IMR-90 (cell line): ENCODE data around the gene STAM2. TPM values are rescaled to one million over a fixed set of nuclear protein-coding genes. Genes with fewer than 3 reads are reported as not detected.

Experiments used
- ATAC-seq: fragments of 200-7000 bp; cut with Tn5 transposase; 2 replicates; pipeline ENCODE4 v1.9.1; 2020; ENCODE audit warnings: low read depth, mild to moderate bottlenecking, moderate library complexity
- BruUV-seq: library from RNA; stranded (reverse); fragments of 400-500 nt; replicated peaks from 2 replicates; lab custom pipeline; 2021; lab: Mats Ljungman, UMichigan
- CTCF ChIA-PET: fragments of 300-600 bp; formaldehyde crosslinking; extraction: SDS; loops from one replicate; lab custom pipeline; 2021; ENCODE audit warnings: antibody characterized with exemption; lab: Yijun Ruan, JAX
- POLR2A ChIA-PET: fragments of 300-600 bp; sonication (Branson Sonifier 250); formaldehyde crosslinking; loops from one replicate; lab custom pipeline; 2022; ENCODE audit warnings: antibody characterized with exemption; ENCODE audit not compliant: unreplicated experiment; lab: Charles Lee
- DNase-seq: peaks from one replicate; pipeline ENCODE4 v3.0.0; 2013
- H2AFZ ChIP-seq: replicated peaks from 2 replicates; pipeline ENCODE3; 2013; ENCODE audit warnings: low read length, mild to moderate bottlenecking; ENCODE audit not compliant: poor library complexity
- H2AK5ac ChIP-seq: 2 replicates; pipeline ENCODE4 v1.6.1; 2013; ENCODE audit warnings: low read depth, low read length, inconsistent platforms
- H2AK9ac ChIP-seq: replicated peaks from 2 replicates; pipeline ENCODE3; 2013; ENCODE audit warnings: mild to moderate bottlenecking, low read depth, low read length, moderate library complexity; ENCODE audit not compliant: poor library complexity
- H2BK120ac ChIP-seq: 2 replicates; pipeline ENCODE4 v1.6.1; 2013; ENCODE audit warnings: low read depth, low read length, inconsistent platforms
- H2BK15ac ChIP-seq: 3 replicates; pipeline ENCODE4 v1.6.1; 2013; ENCODE audit warnings: low read depth, low read length, inconsistent platforms
- H2BK20ac ChIP-seq: 2 replicates; pipeline ENCODE4 v1.6.1; 2013; ENCODE audit warnings: low read depth, mild to moderate bottlenecking, inconsistent platforms, low read length, moderate library complexity
- H2BK5ac ChIP-seq: 2 replicates; pipeline ENCODE4 v1.6.1; 2013; ENCODE audit warnings: mild to moderate bottlenecking, low read depth, low read length, inconsistent platforms; ENCODE audit not compliant: poor library complexity, severe bottlenecking
- H3K14ac ChIP-seq: replicated peaks from 2 replicates; pipeline ENCODE4 v1.6.1; 2013; ENCODE audit warnings: low read depth, low read length, inconsistent platforms
- H3K18ac ChIP-seq: 2 replicates; pipeline ENCODE4 v1.6.1; 2013; ENCODE audit warnings: low read depth, low read length, control low read depth
- H3K23ac ChIP-seq: 2 replicates; pipeline ENCODE4 v1.6.1; 2013; ENCODE audit warnings: low read depth, low read length, inconsistent platforms
- H3K27ac ChIP-seq: 2 replicates; pipeline ENCODE4 v1.5.1; 2013; ENCODE audit warnings: mild to moderate bottlenecking, control low read depth, low read length; ENCODE audit not compliant: insufficient read depth
- H3K27me3 ChIP-seq: 2 replicates; pipeline ENCODE4 v1.6.1; 2013; ENCODE audit warnings: low read length; ENCODE audit not compliant: control insufficient read depth, insufficient read depth
- H3K36me3 ChIP-seq: 2 replicates; pipeline ENCODE4 v1.6.1; 2013; ENCODE audit warnings: low read length, mixed read lengths; ENCODE audit not compliant: control insufficient read depth, insufficient read depth
- H3K4ac ChIP-seq: 2 replicates; pipeline ENCODE4 v1.6.1; 2013; ENCODE audit warnings: low read depth, low read length, inconsistent platforms
- H3K4me1 ChIP-seq: 2 replicates; pipeline ENCODE4 v1.6.1; 2013; ENCODE audit warnings: low read length, mixed read lengths; ENCODE audit not compliant: control insufficient read depth, insufficient read depth
- H3K4me2 ChIP-seq: 2 replicates; pipeline ENCODE4 v1.6.1; 2013; ENCODE audit warnings: low read depth, mild to moderate bottlenecking, control low read depth, low read length, moderate library complexity
- H3K4me3 ChIP-seq: 2 replicates; pipeline ENCODE4 v1.5.1; 2013; ENCODE audit warnings: low read depth, mild to moderate bottlenecking, control low read depth, low read length, moderate library complexity; ENCODE audit not compliant: insufficient read depth
- H3K56ac ChIP-seq: 2 replicates; pipeline ENCODE4 v1.6.1; 2013; ENCODE audit warnings: low read length, inconsistent platforms; ENCODE audit not compliant: insufficient read depth; ENCODE audit errors: extremely low read depth
- H3K79me1 ChIP-seq, 2 experiments: 2 replicates each; pipeline ENCODE4 v1.6.1; 2013; ENCODE audit warnings: low read length in 2 of 2, inconsistent platforms in 1 of 2, low read depth in 1 of 2
- H3K9ac ChIP-seq: 2 replicates; pipeline ENCODE4 v1.6.1; 2013; ENCODE audit warnings: low read depth, low read length, control low read depth
- H3K9me1 ChIP-seq: 2 replicates; pipeline ENCODE4 v1.6.1; 2013; ENCODE audit warnings: low read length, inconsistent platforms; ENCODE audit not compliant: insufficient read depth
- H3K9me3 ChIP-seq: 2 replicates; pipeline ENCODE4 v1.6.1; 2013; ENCODE audit warnings: low read length; ENCODE audit not compliant: control insufficient read depth, insufficient read depth
- H4K20me1 ChIP-seq: 2 replicates; pipeline ENCODE4 v1.6.1; 2013; ENCODE audit warnings: low read length, inconsistent platforms; ENCODE audit not compliant: insufficient read depth
- H4K5ac ChIP-seq: 2 replicates; pipeline ENCODE4 v1.6.1; 2013; ENCODE audit warnings: mild to moderate bottlenecking, low read depth, low read length, control low read depth
- H4K8ac ChIP-seq, 2 experiments: 2 replicates each; pipeline ENCODE4 v1.6.1; 2013; ENCODE audit warnings: low read depth in 2 of 2, low read length in 2 of 2, control low read depth in 1 of 2, inconsistent platforms in 1 of 2
- H4K91ac ChIP-seq: 2 replicates; pipeline ENCODE4 v1.6.1; 2013; ENCODE audit warnings: low read depth, low read length, inconsistent platforms; ENCODE audit not compliant: insufficient read depth
- BHLHE40 ChIP-seq: fragments of 150-350 bp; IDR thresholded peaks from 2 replicates; pipeline ENCODE4 v1.6.1; 2016; ENCODE audit warnings: mild to moderate bottlenecking, low read depth, low read length
- CEBPB ChIP-seq: IDR thresholded peaks from 2 replicates; pipeline ENCODE4 v1.6.1; 2012; ENCODE audit warnings: low read depth, low read length, improper control_type of control experiment
- CHD1 ChIP-seq: IDR thresholded peaks from 2 replicates; pipeline ENCODE4 v1.6.1; 2012; ENCODE audit warnings: low read depth, low read length, improper control_type of control experiment
- FOS ChIP-seq: fragments of 150-350 bp; IDR thresholded peaks from 2 replicates; pipeline ENCODE4 v1.6.1; 2016; ENCODE audit warnings: low read depth, low read length
- MAFK ChIP-seq: IDR thresholded peaks from 2 replicates; pipeline ENCODE4 v1.6.1; 2012; ENCODE audit warnings: low read depth, low read length, improper control_type of control experiment
- MAZ ChIP-seq: IDR thresholded peaks from 2 replicates; pipeline ENCODE4 v1.6.1; 2012; ENCODE audit warnings: low read depth, mild to moderate bottlenecking, low read length, improper control_type of control experiment, moderate library complexity, borderline replicate concordance
- MXI1 ChIP-seq: IDR thresholded peaks from 2 replicates; pipeline ENCODE4 v1.6.1; 2012; ENCODE audit warnings: low read depth, mild to moderate bottlenecking, low read length, moderate library complexity, borderline replicate concordance
- NFE2L2 ChIP-seq: fragments of 150-350 bp; IDR thresholded peaks from 2 replicates; pipeline ENCODE4 v1.6.1; 2016; ENCODE audit warnings: low read depth, mild to moderate bottlenecking, low read length
- POLR2A ChIP-seq: IDR thresholded peaks from 2 replicates; pipeline ENCODE4 v1.6.1; 2012; ENCODE audit warnings: mild to moderate bottlenecking, low read depth, low read length
- RAD21 ChIP-seq: IDR thresholded peaks from 2 replicates; pipeline ENCODE4 v1.6.1; 2012; ENCODE audit warnings: low read length, improper control_type of control experiment
- RCOR1 ChIP-seq: IDR thresholded peaks from 2 replicates; pipeline ENCODE4 v1.6.1; 2012; ENCODE audit warnings: mild to moderate bottlenecking, low read length, improper control_type of control experiment; ENCODE audit not compliant: insufficient replicate concordance
- RFX5 ChIP-seq: IDR thresholded peaks from 2 replicates; pipeline ENCODE4 v1.8.0; 2012; ENCODE audit warnings: low read depth, mild to moderate bottlenecking, low read length, moderate library complexity
- SMC3 ChIP-seq: fragments of 150-350 bp; IDR thresholded peaks from 2 replicates; pipeline ENCODE4 v1.6.1; 2016; ENCODE audit warnings: low read depth, mild to moderate bottlenecking, antibody characterized with exemption, low read length, moderate library complexity
- dilution Hi-C: fragments of 300-500 bp; cut with HindIII; formaldehyde crosslinking; loops from one replicate; pipeline ENCODE4 v1.14.3; 2018; ENCODE audit warnings: low sequenced_read_pairs; ENCODE audit not compliant: unreplicated experiment
- in situ Hi-C: fragments of 300-500 bp; cut with MboI; formaldehyde crosslinking; loops from 3 replicates; pipeline ENCODE4 v1.14.3; 2019; ENCODE audit warnings: low sequenced_read_pairs, inconsistent platforms, mixed read lengths
- intact Hi-C: fragments of 100-400 bp; cut with micrococcal nuclease; formaldehyde crosslinking; loops from 2 replicates; pipeline ENCODE4 v1.10.0; 2022
- polyA plus RNA-seq, 3 experiments: library from polyadenylated mRNA; depleted of rRNA; stranded (reverse); fragments of >200 nt; gene quantifications; 2 replicates each; pipeline ENCODE4 v1.2.3, GENCODE V29; 2012; ENCODE audit warnings: low replicate concordance in 1 of 3
- total RNA-seq: library from RNA; depleted of rRNA; stranded (reverse); fragments of >200 nt; gene quantifications from 2 replicates; pipeline ENCODE4 v1.2.3, GENCODE V29; 2012
- TF ChIP-seq, protein P1 (sequence below): conservative IDR thresholded peaks from 2 replicates; pipeline ENCODE4 v1.5.1; 2012; ENCODE audit warnings: mild to moderate bottlenecking, low read depth, low read length, improper control_type of control experiment
- TF ChIP-seq, protein P2 (sequence below): fragments of 150-350 bp; IDR thresholded peaks from 2 replicates; pipeline ENCODE4 v1.6.1; 2017; ENCODE audit warnings: mild to moderate bottlenecking, antibody characterized with exemption, low read length, low read depth
- TF ChIP-seq, protein P3 (sequence below): fragments of 150-350 bp; IDR thresholded peaks from 2 replicates; pipeline ENCODE4 v1.6.1; 2016; ENCODE audit warnings: low read depth, mild to moderate bottlenecking, low read length, moderate library complexity, borderline replicate concordance

The STAM2 gene
- total and polyA plus RNA-seq, 2 of the 4 experiments (the other 2 are of a cell fraction) = 12.5 to 29.2 TPM

DNA sequence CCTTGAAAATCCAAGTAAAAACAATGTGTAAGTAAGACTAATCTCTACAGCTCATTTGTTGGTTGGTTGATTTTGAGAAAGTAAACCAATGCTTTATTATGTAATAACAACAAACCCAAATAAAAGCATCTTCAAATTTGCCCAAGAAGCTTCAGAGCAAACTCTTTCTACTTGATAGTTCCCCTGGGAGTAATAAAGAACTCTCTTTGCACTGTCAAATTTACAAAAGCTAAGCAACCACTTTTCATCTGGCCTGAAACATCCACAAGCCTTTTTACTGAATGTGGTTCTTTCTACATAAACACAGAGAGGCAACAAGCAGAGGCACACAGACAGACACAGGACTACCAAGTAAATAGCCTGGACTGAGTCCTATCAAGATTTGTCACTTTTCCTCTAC is 47.9 kb downstream of the STAM2 start:
- H4K8ac ChIP-seq = no peak overlapping the region
- dilution Hi-C loops (no loop called here), intact Hi-C loops (no loop called here)

More for the DNA sequence above, 47.9 kb downstream of the STAM2 start:
- H3K9me1 ChIP-seq = no peaks in the 10 kb centered on the region; the same call in 1 of the 2 replicates
- H2BK5ac ChIP-seq = no peak overlapping the region
- H3K56ac ChIP-seq = no peak overlapping the region
- no peak overlapping the region for H4K5ac ChIP-seq
- no peak overlapping the region for H3K18ac ChIP-seq
- ChIA-PET POLR2A (no interaction called here), CTCF (interaction anchor here (1.3 kb wide), 1 partner anchor 9 kb away, joined by 4 read pairs; no protein-coding TSS in a partner anchor)
- ATAC-seq (no peak), DNase-seq (no peak)
- no peak overlapping the region for H3K23ac ChIP-seq
- no peak overlapping the region for H2AK5ac ChIP-seq
- no TSS peak for BruUV-seq
- H4K20me1 ChIP-seq = no peaks in the 10 kb centered on the region
- H2BK120ac ChIP-seq = no peak overlapping the region
- no peak overlapping the region for H4K91ac ChIP-seq
- H3K4me3 ChIP-seq = no peak overlapping the region
- H3K4me2 ChIP-seq = no peak overlapping the region
- H2BK20ac ChIP-seq = no peak overlapping the region
- H3K79me1 ChIP-seq = no peaks in the 10 kb centered on the region
- no peak overlapping the region for H3K4ac ChIP-seq
- in situ Hi-C loops = no loop called here
- H3K36me3 ChIP-seq = peaks cover 7% of the 10 kb centered on the region
- no peak overlapping the region for H3K27ac ChIP-seq
- no peak overlapping the region for H2AK9ac ChIP-seq
- no peaks in the 10 kb centered on the region for H3K9me3 ChIP-seq
- no peak overlapping the region for H3K14ac ChIP-seq
- H3K27me3 ChIP-seq = no peaks in the 10 kb centered on the region
- H2BK15ac ChIP-seq = no peak overlapping the region
- no peak overlapping the region for H2AFZ ChIP-seq
- TF ChIP-seq MXI1 (no peak), BHLHE40 (no peak), CEBPB (no peak), POLR2A (no peak), RCOR1 (no peak), RAD21 (no peak), CHD1 (no peak), NFE2L2 (no peak), SMC3 (no peak), RFX5 (no peak), MAZ (no peak), FOS (no peak), MAFK (no peak)
- TF ChIP-seq, protein P1, sequence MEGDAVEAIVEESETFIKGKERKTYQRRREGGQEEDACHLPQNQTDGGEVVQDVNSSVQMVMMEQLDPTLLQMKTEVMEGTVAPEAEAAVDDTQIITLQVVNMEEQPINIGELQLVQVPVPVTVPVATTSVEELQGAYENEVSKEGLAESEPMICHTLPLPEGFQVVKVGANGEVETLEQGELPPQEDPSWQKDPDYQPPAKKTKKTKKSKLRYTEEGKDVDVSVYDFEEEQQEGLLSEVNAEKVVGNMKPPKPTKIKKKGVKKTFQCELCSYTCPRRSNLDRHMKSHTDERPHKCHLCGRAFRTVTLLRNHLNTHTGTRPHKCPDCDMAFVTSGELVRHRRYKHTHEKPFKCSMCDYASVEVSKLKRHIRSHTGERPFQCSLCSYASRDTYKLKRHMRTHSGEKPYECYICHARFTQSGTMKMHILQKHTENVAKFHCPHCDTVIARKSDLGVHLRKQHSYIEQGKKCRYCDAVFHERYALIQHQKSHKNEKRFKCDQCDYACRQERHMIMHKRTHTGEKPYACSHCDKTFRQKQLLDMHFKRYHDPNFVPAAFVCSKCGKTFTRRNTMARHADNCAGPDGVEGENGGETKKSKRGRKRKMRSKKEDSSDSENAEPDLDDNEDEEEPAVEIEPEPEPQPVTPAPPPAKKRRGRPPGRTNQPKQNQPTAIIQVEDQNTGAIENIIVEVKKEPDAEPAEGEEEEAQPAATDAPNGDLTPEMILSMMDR = no peak
- TF ChIP-seq, protein P2, sequence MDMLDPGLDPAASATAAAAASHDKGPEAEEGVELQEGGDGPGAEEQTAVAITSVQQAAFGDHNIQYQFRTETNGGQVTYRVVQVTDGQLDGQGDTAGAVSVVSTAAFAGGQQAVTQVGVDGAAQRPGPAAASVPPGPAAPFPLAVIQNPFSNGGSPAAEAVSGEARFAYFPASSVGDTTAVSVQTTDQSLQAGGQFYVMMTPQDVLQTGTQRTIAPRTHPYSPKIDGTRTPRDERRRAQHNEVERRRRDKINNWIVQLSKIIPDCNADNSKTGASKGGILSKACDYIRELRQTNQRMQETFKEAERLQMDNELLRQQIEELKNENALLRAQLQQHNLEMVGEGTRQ = no peak
- TF ChIP-seq, protein P3, sequence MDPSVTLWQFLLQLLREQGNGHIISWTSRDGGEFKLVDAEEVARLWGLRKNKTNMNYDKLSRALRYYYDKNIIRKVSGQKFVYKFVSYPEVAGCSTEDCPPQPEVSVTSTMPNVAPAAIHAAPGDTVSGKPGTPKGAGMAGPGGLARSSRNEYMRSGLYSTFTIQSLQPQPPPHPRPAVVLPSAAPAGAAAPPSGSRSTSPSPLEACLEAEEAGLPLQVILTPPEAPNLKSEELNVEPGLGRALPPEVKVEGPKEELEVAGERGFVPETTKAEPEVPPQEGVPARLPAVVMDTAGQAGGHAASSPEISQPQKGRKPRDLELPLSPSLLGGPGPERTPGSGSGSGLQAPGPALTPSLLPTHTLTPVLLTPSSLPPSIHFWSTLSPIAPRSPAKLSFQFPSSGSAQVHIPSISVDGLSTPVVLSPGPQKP = no peak
- peaks cover under 1% of the 10 kb centered on the region; the same call in 1 of the 2 replicates for H3K4me1 ChIP-seq
- H3K9ac ChIP-seq = no peak overlapping the region
